ENCODE data around the gene URGCP.

Gene URGCP

GRCh38 chr7:43876241-43876640, 30.2 kb downstream of the URGCP start:
- DNase-seq (ENCODE audit: low spot score): no peak

- DNase-seq (ENCODE audit: low spot score): no peak
Observed at GRCh38 chr7:43873300-43873699, 33.1 kb downstream of the URGCP start.

- no peak for DNase-seq (ENCODE audit: low spot score)
Observed at GRCh38 chr7:43872406-43873110, 33.8 kb downstream of the URGCP start.

DNA sequence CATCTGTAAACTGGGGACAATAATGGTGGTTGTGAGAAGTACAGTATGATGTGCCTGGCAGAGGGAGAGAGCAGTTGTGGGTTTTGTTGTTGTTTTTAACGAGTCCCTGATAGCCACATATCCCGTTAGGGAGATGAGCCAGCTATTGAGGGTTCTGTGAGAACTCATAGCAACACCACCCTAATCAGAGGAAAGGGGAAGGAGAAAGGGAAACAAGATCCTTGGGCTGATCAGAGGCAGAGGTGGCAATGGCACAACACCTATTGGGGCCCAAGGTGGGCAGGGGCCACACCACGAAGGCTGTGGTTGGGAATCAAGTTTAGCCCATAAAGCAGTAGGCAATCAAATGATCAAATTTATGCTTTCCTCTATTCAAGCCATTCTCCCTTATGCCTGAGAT, 35.3 kb downstream of the URGCP start:
- DNase-seq (ENCODE audit: low spot score): no peak

- no peak for DNase-seq (ENCODE audit: low spot score)
Observed at GRCh38 chr7:43870316-43870715, 36.1 kb downstream of the URGCP start.

DNA sequence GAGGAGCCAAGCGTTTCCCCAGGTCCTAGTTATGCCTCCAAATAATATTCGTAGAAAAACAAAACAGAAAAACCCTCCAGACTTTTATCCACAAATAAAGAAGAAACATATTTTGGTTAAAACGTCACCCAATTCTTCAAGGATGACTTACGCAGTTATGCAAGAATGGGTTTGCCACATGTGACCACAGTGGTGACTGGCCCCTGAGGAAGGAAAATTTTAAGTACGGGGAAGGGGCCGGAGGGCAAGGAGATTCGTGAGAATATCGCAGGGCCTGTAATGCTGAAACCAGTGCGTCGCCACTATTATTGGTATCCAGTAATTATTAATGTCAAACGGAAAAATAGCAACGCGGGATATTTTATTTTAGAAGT, 36.5 kb downstream of the URGCP start:
- DNase-seq (ENCODE audit: low spot score): peak; percentile 59

DNA sequence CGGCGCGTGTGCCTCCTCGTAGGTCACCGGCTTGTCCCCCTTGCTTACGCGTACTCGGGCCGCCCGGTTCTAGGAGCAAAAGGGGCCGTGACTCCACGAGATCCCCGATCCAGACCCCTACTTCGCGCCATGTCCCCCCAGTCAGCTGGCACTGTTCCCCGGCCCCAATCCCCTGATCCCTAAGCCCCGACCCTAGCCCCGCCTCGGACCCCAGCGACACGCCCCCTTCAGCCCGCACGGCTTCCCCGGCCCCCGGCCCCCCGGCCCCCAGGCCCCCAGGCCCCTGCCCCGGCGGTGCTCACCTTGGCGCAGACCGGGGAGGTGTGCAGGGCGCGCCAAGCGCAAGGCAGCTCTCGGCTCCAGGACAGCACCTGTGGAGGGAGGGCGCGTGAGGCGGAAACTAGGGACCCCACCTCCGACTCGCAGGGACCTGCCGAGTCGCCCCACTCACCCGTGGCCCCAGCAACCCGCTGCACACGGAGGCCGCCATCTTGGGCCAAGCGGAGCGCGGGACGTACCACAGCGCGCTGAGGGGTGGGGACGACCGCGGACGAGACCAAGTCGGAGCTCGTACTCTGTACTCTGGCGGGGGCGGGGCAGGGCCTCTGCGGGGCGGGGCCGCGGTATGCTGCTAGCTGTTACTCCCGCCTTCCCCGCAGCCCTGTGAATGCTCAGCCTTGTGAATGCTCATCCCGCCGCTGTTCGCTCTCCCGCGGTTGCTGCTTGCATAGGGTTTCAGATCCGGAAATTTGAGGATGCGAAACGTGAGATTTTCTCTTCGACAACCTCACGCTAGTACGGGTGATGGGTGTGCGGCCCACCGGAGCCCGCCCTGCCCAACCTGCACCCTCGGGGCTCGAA, 37.2 kb downstream of the URGCP start, which contains the start of gene MRPS24:
MRPS24 (minus strand) TSS at position 512 of the 861 bp plus-strand sequence; CDS start at position 490, 22 bp downstream.
- peak; percentile 92 for DNase-seq (ENCODE audit: low spot score)

- DNase-seq (ENCODE audit: low spot score): no peak
Observed at GRCh38 chr7:43868681-43869005, 37.8 kb downstream of the URGCP start.

- no peak for DNase-seq (ENCODE audit: low spot score)
Observed at GRCh38 chr7:43868181-43868580, 38.2 kb downstream of the URGCP start.

GRCh38 chr7:43865277-43865676, 41.1 kb downstream of the URGCP start:
- no peak for DNase-seq (ENCODE audit: low spot score)

- no peak for DNase-seq (ENCODE audit: low spot score)
Observed at GRCh38 chr7:43864126-43864525, 42.3 kb downstream of the URGCP start.

DNA sequence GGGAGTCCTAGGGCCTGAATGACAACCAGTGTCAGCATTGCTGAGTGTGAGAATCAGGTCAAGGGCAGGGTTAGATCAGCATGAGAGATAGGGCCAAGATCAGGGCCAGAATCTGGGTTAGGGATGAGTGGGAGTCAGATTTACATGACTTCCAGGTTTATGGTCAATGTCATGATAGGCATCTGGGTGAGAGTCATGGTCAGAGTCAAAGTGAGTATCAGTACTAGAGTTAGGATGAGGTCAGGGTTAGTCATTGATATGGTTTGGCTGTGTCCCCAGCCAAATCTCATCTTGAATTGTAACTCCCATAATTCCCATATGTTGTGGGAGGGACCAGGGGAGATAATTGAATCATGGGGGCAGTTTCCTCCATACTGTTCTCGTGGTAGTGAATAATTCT, 49.4 kb downstream of the URGCP start:
- DNase-seq (ENCODE audit: low spot score): no peak

DNA sequence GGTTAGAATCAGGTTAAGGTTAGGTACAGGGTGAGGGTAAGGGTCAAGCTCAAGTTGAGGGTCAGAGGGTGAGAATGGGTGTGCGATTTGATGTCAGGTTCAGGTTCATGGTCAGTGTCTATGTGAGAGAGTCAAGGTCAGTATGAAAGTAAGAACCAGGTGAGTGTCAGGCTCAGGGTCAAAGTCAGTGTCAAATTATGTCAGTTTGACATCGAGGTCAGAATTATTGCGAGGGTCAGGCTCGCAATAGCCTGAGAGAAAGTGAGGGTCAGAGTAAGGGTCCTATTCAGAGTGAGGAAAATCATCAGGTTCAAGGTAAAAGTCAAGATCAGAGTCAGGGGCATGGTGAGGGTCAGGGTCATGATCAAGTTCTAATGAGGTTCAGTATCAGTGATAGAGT, 50.1 kb downstream of the URGCP start:
- no peak for DNase-seq (ENCODE audit: low spot score)

GRCh38 chr7:43855176-43855575, 51.2 kb downstream of the URGCP start:
- no peak for DNase-seq (ENCODE audit: low spot score)

DNA sequence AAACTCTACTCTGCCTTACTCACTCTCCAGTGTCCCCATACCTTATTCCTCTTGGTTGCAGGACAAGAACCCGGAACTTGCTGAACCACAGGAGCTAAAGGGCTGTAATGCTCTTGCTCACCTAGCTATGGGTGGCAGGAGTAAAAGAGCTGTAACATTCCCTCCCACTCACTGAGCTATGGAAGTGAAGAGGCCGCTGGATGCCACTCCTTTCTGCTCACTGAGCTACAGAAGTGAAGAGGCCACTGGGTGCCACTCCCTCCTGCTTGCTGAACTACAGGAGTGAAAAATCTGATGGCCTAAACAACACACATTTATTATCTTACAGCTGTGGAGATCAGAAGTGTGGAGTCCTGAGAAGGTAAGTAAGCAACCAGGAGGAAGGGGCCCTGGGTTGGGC, 54.6 kb downstream of the URGCP start:
- no peak for DNase-seq (ENCODE audit: low spot score)

DNA sequence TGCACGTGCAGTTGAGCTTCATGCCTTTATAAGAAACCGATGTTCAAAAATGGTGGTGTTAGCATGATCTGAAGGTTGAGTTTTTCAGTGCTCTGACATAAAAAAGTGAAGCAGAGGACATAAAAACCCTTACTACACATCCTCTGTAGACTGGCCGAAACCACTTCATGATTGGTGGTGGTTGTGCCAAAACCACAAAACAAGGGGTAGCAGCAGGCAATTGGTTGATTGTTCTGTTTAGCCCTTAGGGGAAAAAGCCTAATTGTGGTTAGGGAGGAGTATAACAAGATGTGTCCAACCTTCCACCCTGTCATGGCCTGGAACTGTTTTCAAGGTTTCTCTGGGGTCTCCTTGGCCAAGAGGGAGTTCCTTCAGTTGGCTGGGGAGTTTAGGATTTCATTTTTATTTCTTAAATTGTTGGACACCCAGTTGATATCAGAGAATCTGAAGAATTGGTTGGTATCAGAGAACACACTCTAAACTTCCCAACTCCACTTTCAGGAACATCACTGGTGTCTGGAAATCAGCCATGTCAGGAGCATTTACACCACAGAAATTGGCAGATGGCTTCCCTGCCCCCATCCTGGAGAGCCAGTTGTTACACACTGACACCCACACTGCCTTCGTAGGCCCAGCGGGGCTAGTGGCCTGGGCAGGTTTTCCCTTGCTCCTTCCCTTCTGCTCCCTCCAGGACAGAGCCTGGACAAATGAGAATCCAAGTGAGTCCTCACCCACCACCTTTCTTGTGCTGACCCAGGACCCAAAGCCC, 55.9 kb downstream of the URGCP start:
- DNase-seq (ENCODE audit: low spot score): no peak

- no peak for DNase-seq (ENCODE audit: low spot score)
Observed at GRCh38 chr7:43849047-43849446, 57.3 kb downstream of the URGCP start.

DNA sequence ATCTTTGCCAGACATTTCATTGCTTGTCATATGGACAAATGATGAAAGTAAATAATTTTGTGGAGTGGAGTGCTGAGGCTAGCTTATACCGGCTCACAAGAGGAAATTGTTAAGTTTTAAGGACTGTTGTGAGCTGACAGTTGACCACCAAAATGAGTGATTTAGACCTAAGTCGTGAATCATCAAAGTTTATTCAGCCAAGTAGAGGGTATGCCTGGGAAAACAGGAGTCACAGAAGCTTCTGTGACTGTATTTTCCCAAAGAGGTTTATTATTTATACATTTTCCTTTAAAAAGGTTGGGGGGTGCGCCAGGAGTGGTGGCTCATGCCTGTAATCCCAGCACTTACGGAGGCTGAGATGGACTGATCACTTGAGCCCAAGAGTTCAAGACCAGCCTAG, 58.9 kb downstream of the URGCP start:
- no peak for DNase-seq (ENCODE audit: low spot score)

GRCh38 chr7:43844662-43845061, 61.7 kb downstream of the URGCP start:
- no peak for DNase-seq (ENCODE audit: low spot score)

DNA sequence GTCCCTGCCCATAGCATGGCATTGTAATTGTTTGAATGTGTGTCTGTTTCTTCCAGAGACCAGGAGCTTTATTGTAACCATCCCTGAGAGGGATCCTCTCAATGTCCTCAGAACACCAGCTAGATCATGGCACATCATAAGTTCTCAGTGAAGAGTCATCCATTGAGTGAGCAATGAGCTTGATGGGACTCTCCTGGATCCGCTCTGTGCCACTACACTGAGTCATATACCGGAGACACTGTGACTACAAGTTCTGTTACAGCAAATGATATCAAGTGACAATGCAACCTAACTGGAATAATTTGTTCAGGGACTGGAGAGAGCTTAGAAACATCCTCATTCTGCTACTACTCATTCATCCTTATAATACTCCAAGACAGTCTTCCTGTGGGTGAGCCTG, 62.1 kb downstream of the URGCP start:
- DNase-seq (ENCODE audit: low spot score): no peak

- no peak for DNase-seq (ENCODE audit: low spot score)
Observed at GRCh38 chr7:43843296-43843695, 63.1 kb downstream of the URGCP start.

GRCh38 chr7:43838201-43838658, 68.2 kb downstream of the URGCP start:
- no peak for DNase-seq (ENCODE audit: low spot score)
